B cell (primary cell): ENCODE measurements around the gene DSCAML1. TPM values are rescaled to one million over a fixed set of nuclear protein-coding genes. Genes with fewer than 3 reads are reported as not detected.

Source experiments
- ATAC-seq: fragments of 200-7000 bp; cut with Tn5 transposase; one replicate; pipeline ENCODE4 v1.10.0; 2021; ENCODE audit warnings: low read depth, mild to moderate bottlenecking, moderate number of reproducible peaks, moderate library complexity
- CTCF ChIA-PET: fragments of 350-600 bp; sonication (Branson Sonifier 250); formaldehyde crosslinking; loops from one replicate; lab custom pipeline; 2021; ENCODE audit warnings: antibody characterized with exemption, inconsistent platforms; lab: Charles Lee
- POLR2A ChIA-PET: fragments of 350-600 bp; sonication (Branson Sonifier 250); formaldehyde crosslinking; loops from one replicate; lab custom pipeline; 2021; ENCODE audit warnings: antibody characterized with exemption; lab: Charles Lee
- DNase-seq: peaks from one replicate; pipeline ENCODE4 v3.0.0; 2013
- H2AFZ ChIP-seq: 2 replicates; pipeline ENCODE4 v1.6.1; 2012; ENCODE audit warnings: mild to moderate bottlenecking, low read depth, low read length; ENCODE audit not compliant: insufficient read depth, poor library complexity, severe bottlenecking
- H3K27ac ChIP-seq, 2 donors: 1 replicate in 1 of 2; 2 replicates in 1 of 2; pipeline ENCODE4 v1.5.1; 2012 to 2013; ENCODE audit warnings: low read length in 2 of 2, mild to moderate bottlenecking in 2 of 2, moderate library complexity in 1 of 2
- H3K27me3 ChIP-seq, 4 experiments: fragments of 200-600 bp in 1 of 4; sonication (generic) in 1 of 4; replicated peaks in 1 of 4; 1 replicate in 2 of 4; 2 replicates in 2 of 4; pipeline versions ENCODE4 v1.6.1 to v1.7.0; 2013 to 2016; ENCODE audit warnings: low read length in 3 of 4, mild to moderate bottlenecking in 2 of 4, mixed read lengths in 1 of 4, moderate library complexity in 1 of 4; ENCODE audit not compliant: insufficient read depth in 4 of 4, control insufficient read depth in 3 of 4; ENCODE audit errors: control extremely low read depth in 1 of 4
- H3K36me3 ChIP-seq, 2 experiments: replicated peaks in 1 of 2; 1 replicate in 1 of 2; 2 replicates in 1 of 2; pipeline versions ENCODE4 v1.6.1 to v1.7.1; 2013; ENCODE audit warnings: low read length in 1 of 2; ENCODE audit not compliant: insufficient read depth in 2 of 2, control insufficient read depth in 1 of 2; ENCODE audit errors: control extremely low read depth in 1 of 2, extremely low read depth in 1 of 2
- H3K4me1 ChIP-seq, 2 donors: fragments of 200-600 bp in 1 of 2; sonication (generic) in 1 of 2; 1 replicate in 1 of 2; 2 replicates in 1 of 2; pipeline versions ENCODE4 v1.5.1 to v1.6.1; 2013 to 2017; ENCODE audit warnings: low read length in 2 of 2; ENCODE audit not compliant: control insufficient read depth in 2 of 2, insufficient read depth in 2 of 2
- H3K4me2 ChIP-seq: replicated peaks from 2 replicates; pipeline ENCODE3; 2012; ENCODE audit warnings: mild to moderate bottlenecking, low read depth, low read length; ENCODE audit not compliant: poor library complexity, severe bottlenecking
- H3K4me3 ChIP-seq, 5 experiments: fragments of 200-600 bp in 1 of 5; sonication (generic) in 1 of 5; 1 replicate in 3 of 5; 2 replicates in 2 of 5; pipeline versions ENCODE4 v1.5.1 to v1.7.0; 2011 to 2016; ENCODE audit warnings: low read length in 4 of 5, mild to moderate bottlenecking in 4 of 5, low read depth in 2 of 5, control low read depth in 1 of 5, moderate library complexity in 1 of 5; ENCODE audit not compliant: insufficient read depth in 1 of 5; ENCODE audit errors: control extremely low read depth in 1 of 5, extremely low read depth in 1 of 5
- H3K79me2 ChIP-seq: fragments of 200-600 bp; sonication (generic); one replicate; pipeline ENCODE4 v1.6.0; 2016; ENCODE audit warnings: low read length; ENCODE audit not compliant: control insufficient read depth, insufficient read depth
- H3K9ac ChIP-seq: fragments of 200-600 bp; sonication (generic); 2 replicates; pipeline ENCODE4 v1.6.1; 2017; ENCODE audit warnings: mild to moderate bottlenecking, low read length, moderate library complexity
- H3K9me3 ChIP-seq, 3 donors: one replicate each; pipeline versions ENCODE4 v1.6.1 to v1.7.1; 2013; ENCODE audit warnings: low read length in 2 of 3; ENCODE audit not compliant: control insufficient read depth in 2 of 3, insufficient read depth in 1 of 3; ENCODE audit errors: control extremely low read depth in 1 of 3
- H4K20me1 ChIP-seq: 2 replicates; pipeline ENCODE4 v1.6.0; 2012; ENCODE audit warnings: mild to moderate bottlenecking, low read length; ENCODE audit not compliant: insufficient read depth, control insufficient read depth, poor library complexity, severe bottlenecking
- H3K27ac Mint-ChIP-seq: one replicate; pipeline ENCODE4 v1.8.0; 2021; ENCODE audit warnings: mixed read lengths
- H3K27me3 Mint-ChIP-seq: one replicate; pipeline ENCODE4 v1.8.0; 2021; ENCODE audit warnings: mixed read lengths
- H3K4me1 Mint-ChIP-seq: one replicate; pipeline ENCODE4 v1.8.0; 2021; ENCODE audit warnings: mixed read lengths
- H3K4me3 Mint-ChIP-seq: one replicate; pipeline ENCODE4 v1.8.0; 2021; ENCODE audit warnings: mixed read lengths
- H3K9me3 Mint-ChIP-seq: one replicate; pipeline ENCODE4 v1.8.0; 2022; ENCODE audit warnings: mixed read lengths; ENCODE audit not compliant: insufficient read depth
- EZH2 ChIP-seq: IDR thresholded peaks from 2 replicates; pipeline ENCODE4 v1.6.1; 2012; ENCODE audit warnings: borderline replicate concordance, low read depth, mild to moderate bottlenecking, moderate library complexity, low read length; ENCODE audit not compliant: insufficient read depth, poor library complexity, severe bottlenecking
- WGBS: methylation state at CpG from one replicate; pipeline ENCODE4 v1.1.5; 2013; ENCODE audit warnings: missing lambda C conversion rate; ENCODE audit not compliant: insufficient coverage; 5-methylcytosine and 5-hydroxymethylcytosine counted together
- intact Hi-C: fragments of 100-400 bp; cut with micrococcal nuclease; formaldehyde crosslinking; loops from one replicate; pipeline ENCODE4 v1.10.0; 2022
- polyA plus RNA-seq: library from polyadenylated mRNA; depleted of rRNA; stranded (reverse); fragments of >200 nt; gene quantifications from 2 replicates; pipeline ENCODE4 v1.2.3, GENCODE V29; 2012
- total RNA-seq, 2 donors: library from RNA; stranded (reverse); fragments of 120-200 nt in 1 of 2; gene quantifications; 1 replicate in 1 of 2; 2 replicates in 1 of 2; pipeline versions ENCODE4 v1.2.3 to v1.2.4, GENCODE V29; 2013 to 2022
- TF ChIP-seq, protein P1 (sequence below): fragments of 200-600 bp; IDR thresholded peaks from one replicate; pipeline ENCODE4 v1.8.0; 2022; ENCODE audit warnings: antibody characterized with exemption, mild to moderate bottlenecking

DSCAML1 gene
- total and polyA plus RNA-seq, 2 donors (not counting 1 experiment from before 2014, with no cell fraction given), result 1.2 to 6.2 TPM

DNA sequence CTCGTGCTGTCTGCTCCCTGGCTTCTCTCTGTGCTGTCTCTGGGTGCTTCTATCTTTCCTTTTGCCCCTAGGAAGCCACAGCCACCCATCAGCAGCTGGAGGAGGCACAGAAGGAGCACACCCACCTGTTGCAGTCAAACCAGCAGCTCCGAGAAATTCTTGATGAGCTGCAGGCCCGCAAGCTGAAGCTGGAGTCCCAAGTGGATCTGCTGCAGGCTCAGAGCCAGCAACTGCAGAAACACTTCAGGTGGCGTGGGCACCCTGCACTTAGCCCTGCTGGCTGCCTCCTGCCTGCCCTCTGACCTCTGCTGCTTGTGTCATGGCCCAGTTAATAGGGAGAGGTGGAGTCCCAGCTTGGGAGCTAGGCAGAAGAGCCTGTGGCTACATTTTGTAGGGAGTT lies 401.5 kb downstream of the DSCAML1 start:
- H3K4me2 ChIP-seq, result no peak overlapping the region
- intact Hi-C loops, result no loop called here
- no peaks in the 10 kb centered on the region for H3K9me3 Mint-ChIP-seq
- peaks cover 0 to 20% (median 5%) of the 10 kb centered on the region in 3 donors for H3K9me3 ChIP-seq
- DNase-seq (no peak), ATAC-seq (no peak)
- WGBS, result 95% methylated on average over 4 of the region's 4 CpGs
- peaks cover 8% of the 10 kb centered on the region for H3K4me1 Mint-ChIP-seq
- H2AFZ ChIP-seq, result no peak overlapping the region
- ChIA-PET CTCF (no interaction called here), POLR2A (interaction anchor here (0.6 kb wide), 1 partner anchor 429 kb away, joined by 7 read pairs; no protein-coding TSS in a partner anchor)
- H3K27me3 ChIP-seq, result no peaks in the 10 kb centered on the region
- no peak overlapping the region for H3K4me3 Mint-ChIP-seq
- H3K27ac ChIP-seq, result no peak overlapping the region
- H3K4me3 ChIP-seq, result no peak overlapping the region
- H3K36me3 ChIP-seq, result peaks cover 0 to 64% of the 10 kb centered on the region in 2 experiments
- TF ChIP-seq, protein P1, sequence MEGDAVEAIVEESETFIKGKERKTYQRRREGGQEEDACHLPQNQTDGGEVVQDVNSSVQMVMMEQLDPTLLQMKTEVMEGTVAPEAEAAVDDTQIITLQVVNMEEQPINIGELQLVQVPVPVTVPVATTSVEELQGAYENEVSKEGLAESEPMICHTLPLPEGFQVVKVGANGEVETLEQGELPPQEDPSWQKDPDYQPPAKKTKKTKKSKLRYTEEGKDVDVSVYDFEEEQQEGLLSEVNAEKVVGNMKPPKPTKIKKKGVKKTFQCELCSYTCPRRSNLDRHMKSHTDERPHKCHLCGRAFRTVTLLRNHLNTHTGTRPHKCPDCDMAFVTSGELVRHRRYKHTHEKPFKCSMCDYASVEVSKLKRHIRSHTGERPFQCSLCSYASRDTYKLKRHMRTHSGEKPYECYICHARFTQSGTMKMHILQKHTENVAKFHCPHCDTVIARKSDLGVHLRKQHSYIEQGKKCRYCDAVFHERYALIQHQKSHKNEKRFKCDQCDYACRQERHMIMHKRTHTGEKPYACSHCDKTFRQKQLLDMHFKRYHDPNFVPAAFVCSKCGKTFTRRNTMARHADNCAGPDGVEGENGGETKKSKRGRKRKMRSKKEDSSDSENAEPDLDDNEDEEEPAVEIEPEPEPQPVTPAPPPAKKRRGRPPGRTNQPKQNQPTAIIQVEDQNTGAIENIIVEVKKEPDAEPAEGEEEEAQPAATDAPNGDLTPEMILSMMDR, result no peak
- no peak for TF ChIP-seq EZH2
- H3K27me3 Mint-ChIP-seq, result no peaks in the 10 kb centered on the region
- no peaks in the 10 kb centered on the region for H3K79me2 ChIP-seq
- no peak overlapping the region for H3K9ac ChIP-seq
- H3K4me1 ChIP-seq, result no peaks in the 10 kb centered on the region
- no peaks in the 10 kb centered on the region for H4K20me1 ChIP-seq
- H3K27ac Mint-ChIP-seq, result no peak overlapping the region

DNA sequence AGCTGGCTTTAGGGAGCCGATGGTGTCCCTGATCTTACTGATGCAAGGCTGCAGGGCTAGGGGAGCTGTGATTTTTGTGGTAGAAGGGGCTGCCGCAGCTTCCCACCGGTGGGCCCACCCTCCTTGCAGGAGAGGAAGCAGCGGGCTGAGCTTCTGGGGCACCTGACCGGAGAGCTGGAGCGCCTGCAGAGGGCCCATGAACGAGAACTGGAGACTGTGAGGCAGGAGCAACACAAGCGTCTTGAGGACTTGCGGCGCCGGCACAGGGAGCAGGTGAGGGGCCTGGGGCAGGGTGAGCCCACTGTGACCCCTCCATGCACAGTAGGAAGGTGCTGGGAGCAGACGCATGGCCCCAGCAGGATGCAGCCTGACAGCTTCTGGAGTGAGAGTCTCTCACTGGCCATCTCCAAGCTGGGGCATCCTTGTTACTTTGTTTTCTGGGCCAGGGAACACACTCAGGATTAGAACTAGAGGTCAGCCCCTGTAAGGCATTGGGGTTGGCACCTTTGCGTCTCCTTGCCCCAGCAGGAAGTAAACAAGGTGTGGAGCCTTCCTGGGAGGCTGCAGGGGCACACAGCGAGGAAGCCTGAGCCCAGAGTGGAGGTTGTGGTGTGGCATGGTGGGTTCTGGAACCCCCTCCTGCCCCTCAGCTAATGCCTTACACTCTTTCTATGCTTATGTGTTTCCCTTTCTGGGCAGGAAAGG lies 402.6 kb downstream of the DSCAML1 start:
- 99% methylated on average over 11 of the region's 14 CpGs for WGBS
- no peaks in the 10 kb centered on the region for H3K79me2 ChIP-seq
- H3K27me3 ChIP-seq, result no peaks in the 10 kb centered on the region
- H3K4me2 ChIP-seq, result no peak overlapping the region
- ChIA-PET POLR2A (no interaction called here), CTCF (interaction anchor here (1.0 kb wide), 1 partner anchor 32 kb away, joined by 3 read pairs; no protein-coding TSS in a partner anchor)
- no peak overlapping the region for H3K4me3 ChIP-seq
- no peak overlapping the region for H3K27ac ChIP-seq
- H3K9me3 ChIP-seq, result peaks cover 0 to 20% (median 5%) of the 10 kb centered on the region in 3 donors
- ATAC-seq (no peak), DNase-seq (no peak)
- intact Hi-C loops, result no loop called here
- no peak overlapping the region for H2AFZ ChIP-seq
- no peak overlapping the region for H3K27ac Mint-ChIP-seq
- H3K9me3 Mint-ChIP-seq, result no peaks in the 10 kb centered on the region
- no peaks in the 10 kb centered on the region for H4K20me1 ChIP-seq
- no peak overlapping the region for H3K9ac ChIP-seq
- H3K27me3 Mint-ChIP-seq, result no peaks in the 10 kb centered on the region
- H3K36me3 ChIP-seq, result peaks cover 0 to 64% of the 10 kb centered on the region in 2 experiments
- H3K4me1 Mint-ChIP-seq, result peaks cover under 1% of the 10 kb centered on the region
- H3K4me1 ChIP-seq, result no peaks in the 10 kb centered on the region
- no peak overlapping the region for H3K4me3 Mint-ChIP-seq
- TF ChIP-seq, protein P1, result no peak
- no peak for TF ChIP-seq EZH2
